ENCODE results near the gene RHEX.
A peak's percentile ranks its signal among the peaks of the same experiment; 100 is the strongest.

The RHEX gene

GRCh38 chr1:206106328-206107167 is 53.6 kb downstream of the RHEX start:
- POLR2A ChIA-PET = interaction anchor here (1.4 kb wide), 1 partner anchor 76 kb away, joined by 3 read pairs; no protein-coding TSS in a partner anchor
- CTCF ChIA-PET = interaction anchor here (0.8 to 13.0 kb wide), 29 partner anchors 9 to 315 kb away, joined by 3 to 222 read pairs (median 6); partner anchors contain the start of gene CTSE
- Histone ChIP-seq H3K36me3 (ENCODE audit: control insufficient read depth in 4 of 4, insufficient read depth in 4 of 4, low read length in 3 of 4) (no peaks in the 10 kb centered on the region), H3K4me1 (ENCODE audit: control extremely low read depth in 1 of 4, control insufficient read depth in 4 of 4, insufficient read depth in 4 of 4, low read length in 3 of 4) (peaks cover 12 to 42% (median 27%) of the 10 kb centered on the region in 4 experiments), H3K4me3 (ENCODE audit: control insufficient read depth in 1 of 7, extremely low read depth in 1 of 7, insufficient read depth in 4 of 7, low read depth in 2 of 7, low read length in 6 of 7) (no peak overlapping the region), H3K27me3 (replicated peaks in 2 of 5; ENCODE audit: control insufficient read depth in 4 of 5, insufficient read depth in 5 of 5, low read length in 4 of 5) (no peaks in the 10 kb centered on the region), H3K27ac (ENCODE audit: insufficient read depth in 1 of 2, low read depth in 1 of 2, low read length in 2 of 2, poor library complexity in 1 of 2, severe bottlenecking in 2 of 2) (no peak overlapping the region), H3K9me3 (ENCODE audit: control extremely low read depth in 1 of 5, control insufficient read depth in 4 of 5, insufficient read depth in 2 of 5, low read depth in 1 of 5, low read length in 4 of 5) (no peaks in the 10 kb centered on the region)
- DNase-seq = peak; percentile 80 to 89 (median 83)
- 64% methylated on average over 7 of the region's 8 CpGs for WGBS (ENCODE audit: insufficient coverage)

- Histone ChIP-seq H3K4me3 (ENCODE audit: control insufficient read depth in 1 of 7, extremely low read depth in 1 of 7, insufficient read depth in 4 of 7, low read depth in 2 of 7, low read length in 6 of 7) (no peak overlapping the region), H3K27me3 (replicated peaks in 2 of 5; ENCODE audit: control insufficient read depth in 4 of 5, insufficient read depth in 5 of 5, low read length in 4 of 5) (no peaks in the 10 kb centered on the region), H3K4me1 (ENCODE audit: control extremely low read depth in 1 of 4, control insufficient read depth in 4 of 4, insufficient read depth in 4 of 4, low read length in 3 of 4) (peaks cover 6 to 36% (median 21%) of the 10 kb centered on the region in 4 experiments), H3K9me3 (ENCODE audit: control extremely low read depth in 1 of 5, control insufficient read depth in 4 of 5, insufficient read depth in 2 of 5, low read depth in 1 of 5, low read length in 4 of 5) (no peaks in the 10 kb centered on the region), H3K36me3 (ENCODE audit: control insufficient read depth in 4 of 4, insufficient read depth in 4 of 4, low read length in 3 of 4) (no peaks in the 10 kb centered on the region), H3K27ac (ENCODE audit: insufficient read depth in 1 of 2, low read depth in 1 of 2, low read length in 2 of 2, poor library complexity in 1 of 2, severe bottlenecking in 2 of 2) (no peak overlapping the region)
- ChIA-PET CTCF (interaction anchor here (0.9 to 13.0 kb wide), 20 partner anchors 8 to 190 kb away, joined by 3 to 222 read pairs (median 8); partner anchors contain the start of gene CTSE), POLR2A (no interaction called here)
- DNase-seq = no peak
- 97% methylated on average over 7 of the region's 7 CpGs for WGBS (ENCODE audit: insufficient coverage)
These were observed 54.2 kb downstream of the RHEX start for GRCh38 chr1:206107168-206107544.

- Histone ChIP-seq H3K27me3 (replicated peaks in 2 of 5; ENCODE audit: control insufficient read depth in 4 of 5, insufficient read depth in 5 of 5, low read length in 4 of 5) (no peaks in the 10 kb centered on the region), H3K27ac (ENCODE audit: insufficient read depth in 1 of 2, low read depth in 1 of 2, low read length in 2 of 2, poor library complexity in 1 of 2, severe bottlenecking in 2 of 2) (no peak overlapping the region), H3K4me3 (ENCODE audit: control insufficient read depth in 1 of 7, extremely low read depth in 1 of 7, insufficient read depth in 4 of 7, low read depth in 2 of 7, low read length in 6 of 7) (no peak overlapping the region), H3K9me3 (ENCODE audit: control extremely low read depth in 1 of 5, control insufficient read depth in 4 of 5, insufficient read depth in 2 of 5, low read depth in 1 of 5, low read length in 4 of 5) (no peaks in the 10 kb centered on the region), H3K4me1 (ENCODE audit: control extremely low read depth in 1 of 4, control insufficient read depth in 4 of 4, insufficient read depth in 4 of 4, low read length in 3 of 4) (peaks cover 0 to 28% (median 19%) of the 10 kb centered on the region in 4 experiments), H3K36me3 (ENCODE audit: control insufficient read depth in 4 of 4, insufficient read depth in 4 of 4, low read length in 3 of 4) (no peaks in the 10 kb centered on the region)
- POLR2A ChIA-PET = no interaction called here
- WGBS (ENCODE audit: insufficient coverage) = 100% methylated on average over 1 of the region's 2 CpGs
- CTCF ChIA-PET = interaction anchor here (0.5 to 13.0 kb wide), 12 partner anchors 11 to 451 kb away, joined by 3 to 222 read pairs (median 4); partner anchors contain the start of gene CTSE
- DNase-seq = no peak
These were observed 55.7 kb downstream of the RHEX start for GRCh38 chr1:206108635-206109034.

GRCh38 chr1:206109718-206110117 is 56.7 kb downstream of the RHEX start:
- Histone ChIP-seq H3K36me3 (ENCODE audit: control insufficient read depth in 4 of 4, insufficient read depth in 4 of 4, low read length in 3 of 4) (no peaks in the 10 kb centered on the region), H3K27me3 (replicated peaks in 2 of 5; ENCODE audit: control insufficient read depth in 4 of 5, insufficient read depth in 5 of 5, low read length in 4 of 5) (no peaks in the 10 kb centered on the region), H3K4me1 (ENCODE audit: control extremely low read depth in 1 of 4, control insufficient read depth in 4 of 4, insufficient read depth in 4 of 4, low read length in 3 of 4) (peaks cover 4 to 34% (median 19%) of the 10 kb centered on the region in 4 experiments), H3K9me3 (ENCODE audit: control extremely low read depth in 1 of 5, control insufficient read depth in 4 of 5, insufficient read depth in 2 of 5, low read depth in 1 of 5, low read length in 4 of 5) (no peaks in the 10 kb centered on the region), H3K4me3 (ENCODE audit: control insufficient read depth in 1 of 7, extremely low read depth in 1 of 7, insufficient read depth in 4 of 7, low read depth in 2 of 7, low read length in 6 of 7) (no peak overlapping the region), H3K27ac (ENCODE audit: insufficient read depth in 1 of 2, low read depth in 1 of 2, low read length in 2 of 2, poor library complexity in 1 of 2, severe bottlenecking in 2 of 2) (no peak overlapping the region)
- ChIA-PET CTCF (interaction anchor here (1.0 to 13.0 kb wide), 7 partner anchors 50 to 191 kb away, joined by 3 to 222 read pairs (median 8); no protein-coding TSS in a partner anchor), POLR2A (interaction anchor here (0.6 kb wide), 1 partner anchor 312 kb away, joined by 3 read pairs; no protein-coding TSS in a partner anchor)
- WGBS (ENCODE audit: insufficient coverage) = 100% methylated on average over 2 of the region's 4 CpGs
- DNase-seq = no peak

- Histone ChIP-seq H3K4me3 (ENCODE audit: control insufficient read depth in 1 of 7, extremely low read depth in 1 of 7, insufficient read depth in 4 of 7, low read depth in 2 of 7, low read length in 6 of 7) (no peak overlapping the region), H3K36me3 (ENCODE audit: control insufficient read depth in 4 of 4, insufficient read depth in 4 of 4, low read length in 3 of 4) (no peaks in the 10 kb centered on the region), H3K27me3 (replicated peaks in 2 of 5; ENCODE audit: control insufficient read depth in 4 of 5, insufficient read depth in 5 of 5, low read length in 4 of 5) (no peaks in the 10 kb centered on the region), H3K9me3 (ENCODE audit: control extremely low read depth in 1 of 5, control insufficient read depth in 4 of 5, insufficient read depth in 2 of 5, low read depth in 1 of 5, low read length in 4 of 5) (no peaks in the 10 kb centered on the region), H3K4me1 (ENCODE audit: control extremely low read depth in 1 of 4, control insufficient read depth in 4 of 4, insufficient read depth in 4 of 4, low read length in 3 of 4) (peaks cover 6 to 38% (median 20%) of the 10 kb centered on the region in 4 experiments), H3K27ac (ENCODE audit: insufficient read depth in 1 of 2, low read depth in 1 of 2, low read length in 2 of 2, poor library complexity in 1 of 2, severe bottlenecking in 2 of 2) (no peak overlapping the region)
- DNase-seq = no peak
- 98% methylated on average over 13 of the region's 15 CpGs for WGBS (ENCODE audit: insufficient coverage)
- ChIA-PET POLR2A (interaction anchor here (0.6 kb wide), 1 partner anchor 313 kb away, joined by 3 read pairs; no protein-coding TSS in a partner anchor), CTCF (interaction anchor here (1.1 to 13.0 kb wide), 6 partner anchors 51 to 192 kb away, joined by 3 to 222 read pairs (median 8); no protein-coding TSS in a partner anchor)
These were observed 57.2 kb downstream of the RHEX start for GRCh38 chr1:206110161-206110560.

GRCh38 chr1:206110820-206111219 is 57.8 kb downstream of the RHEX start:
- POLR2A ChIA-PET = no interaction called here
- no peak for DNase-seq
- 94% methylated on average over 2 of the region's 3 CpGs for WGBS (ENCODE audit: insufficient coverage)
- H3K27ac ChIP-seq (ENCODE audit: insufficient read depth in 1 of 2, low read depth in 1 of 2, low read length in 2 of 2, poor library complexity in 1 of 2, severe bottlenecking in 2 of 2) = no peak overlapping the region
- H3K36me3 ChIP-seq (ENCODE audit: control insufficient read depth in 4 of 4, insufficient read depth in 4 of 4, low read length in 3 of 4) = no peaks in the 10 kb centered on the region
- CTCF ChIA-PET = interaction anchor here (0.8 to 13.0 kb wide), 10 partner anchors 9 to 193 kb away, joined by 3 to 222 read pairs (median 5); no protein-coding TSS in a partner anchor
- no peaks in the 10 kb centered on the region for H3K9me3 ChIP-seq (ENCODE audit: control extremely low read depth in 1 of 5, control insufficient read depth in 4 of 5, insufficient read depth in 2 of 5, low read depth in 1 of 5, low read length in 4 of 5)
- no peaks in the 10 kb centered on the region for H3K27me3 ChIP-seq (replicated peaks in 2 of 5; ENCODE audit: control insufficient read depth in 4 of 5, insufficient read depth in 5 of 5, low read length in 4 of 5)
- H3K4me1 ChIP-seq (ENCODE audit: control extremely low read depth in 1 of 4, control insufficient read depth in 4 of 4, insufficient read depth in 4 of 4, low read length in 3 of 4) = peaks cover 6 to 43% (median 27%) of the 10 kb centered on the region in 4 experiments
- H3K4me3 ChIP-seq (ENCODE audit: control insufficient read depth in 1 of 7, extremely low read depth in 1 of 7, insufficient read depth in 4 of 7, low read depth in 2 of 7, low read length in 6 of 7) = no peak overlapping the region
